ENCODE data around the gene SLC27A5. TPM values are rescaled to one million over a fixed set of nuclear protein-coding genes. Genes with fewer than 3 reads are reported as not detected.

The SLC27A5 gene
- total and polyA plus RNA-seq, 2 of the 13 experiments (the other 11 are each of a cell fraction or from before 2014, with no cell fraction given), result 30.3 to 40.2 TPM

GRCh38 chr19:58474997-58475713, 36.6 kb downstream of the SLC27A5 start (continued):
- TF ChIP-seq ZBTB39 (CRISPR knock-in tag; IDR thresholded peaks at IDR 0.05) (0 out of 2 replicates have a peak, but pooled peaks have one; percentile 20), HOXA9 (CRISPR knock-in tag; IDR thresholded peaks at IDR 0.05; ENCODE audit: borderline replicate concordance) (no peak), ARID2 (CRISPR knock-in tag; IDR thresholded peaks at IDR 0.05; ENCODE audit: borderline replicate concordance) (0 out of 2 replicates have a peak, but pooled peaks have one; percentile 26), SMAD1 (CRISPR knock-in tag; IDR thresholded peaks at IDR 0.05; ENCODE audit: borderline replicate concordance, low read depth) (peak; percentile 3; the same call in 1 of the 2 replicates), SP5 (CRISPR knock-in tag; IDR thresholded peaks at IDR 0.05; ENCODE audit: borderline replicate concordance, low read depth) (no peak), RFX1 (IDR thresholded peaks at IDR 0.05) (no peak; the same call in 1 of the 2 replicates), ZFP36L2 (CRISPR knock-in tag; IDR thresholded peaks at IDR 0.05) (no peak), ERF (CRISPR knock-in tag; IDR thresholded peaks at IDR 0.05) (no peak)

DNA sequence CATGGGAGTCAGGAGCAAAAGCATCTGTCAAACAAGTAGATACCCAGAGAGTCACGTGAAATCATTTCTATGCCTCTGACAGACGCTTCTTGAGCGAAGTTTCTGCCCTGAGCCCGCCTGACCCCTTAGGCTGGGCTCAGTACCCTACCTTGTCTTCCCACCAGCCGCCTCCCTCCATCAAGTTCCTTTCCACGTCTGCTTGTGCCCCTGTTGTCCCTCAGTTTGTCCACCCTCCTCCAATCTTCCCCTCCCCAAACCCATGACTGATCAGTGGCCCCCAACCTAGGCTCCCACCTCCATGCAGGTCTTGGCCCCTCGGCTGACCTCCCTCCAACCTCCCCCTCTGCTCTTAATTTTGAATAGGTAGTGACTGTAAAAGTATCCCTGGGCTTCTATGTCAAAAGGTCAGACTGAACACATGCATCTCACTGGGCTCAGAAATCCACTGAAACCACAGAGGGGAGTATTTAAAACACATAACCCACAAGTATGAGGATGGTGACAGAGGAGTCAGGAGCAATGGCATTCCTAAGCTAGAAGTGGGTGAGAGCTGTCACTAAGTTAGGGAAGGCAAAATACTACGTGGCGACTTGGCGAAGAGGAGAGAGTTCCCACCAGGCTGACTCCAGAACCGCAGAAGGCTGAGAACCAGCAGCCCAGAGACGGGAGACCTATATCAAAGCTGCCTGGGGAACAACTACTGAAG, 37.3 kb downstream of the SLC27A5 start:
- POLR2A ChIA-PET, result interaction anchor here (1.4 to 1.5 kb wide), 3 partner anchors 9 to 39 kb away, joined by 3 to 5 read pairs (median 4); partner anchors contain the start of gene SLC27A5
- Histone ChIP-seq H3K27ac (ENCODE audit: extremely low read length, insufficient read depth, low read length) (no peak overlapping the region), H3K9ac (ENCODE audit: insufficient read depth, low read depth, low read length) (peak overlapping the region; percentile 73; the same call in 1 of the 2 replicates), H3K4me1 (ENCODE audit: insufficient read depth, low read length) (peaks cover 20% of the 10 kb centered on the region), H2AFZ (ENCODE audit: low read length) (no peak overlapping the region), H3K9me3 (ENCODE audit: low read length) (no peaks in the 10 kb centered on the region), H4K20me1 (ENCODE audit: insufficient read depth, low read length) (no peaks in the 10 kb centered on the region), H3K27me3 (ENCODE audit: control insufficient read depth in 1 of 2, insufficient read depth in 2 of 2, low read length in 2 of 2) (no peaks in the 10 kb centered on the region; a peak in 1 of 5 replicates), H3K79me2 (ENCODE audit: insufficient read depth, low read length) (no peaks in the 10 kb centered on the region), H3K4me3 (replicated peaks in 1 of 3; ENCODE audit: insufficient read depth in 1 of 3, low read depth in 2 of 3, low read length in 3 of 3) (no peak overlapping the region), H3K36me3 (replicated peaks in 1 of 2; ENCODE audit: control insufficient read depth in 1 of 2, insufficient read depth in 2 of 2, low read length in 2 of 2) (peaks cover 4 to 18% of the 10 kb centered on the region in 2 experiments; a peak in 4 of 5 replicates), H3K4me2 (ENCODE audit: low read depth, low read length) (no peak overlapping the region; the same call in 1 of the 2 replicates)
- ATAC-seq, result no peak
- in situ Hi-C loops (cut with HindIII; ENCODE audit: extremely low pct_ligation_motif_present, low pct_unique_long_range_greater_than_20kb), result no loop called here
- DNase-seq (ENCODE audit: low spot score), result no peak
- no peak for FAIRE-seq
- WGBS (ENCODE audit: low lambda C conversion rate), result 92% methylated on average over 12 of the region's 12 CpGs
- intact Hi-C loops (cut with micrococcal nuclease; ENCODE audit: unreplicated experiment), result no loop called here
- CTCF ChIA-PET (ENCODE audit: low intra/inter-chr PET ratio, low total read pairs), result no interaction called here
- TSS peak; percentile 28 for BruUV-seq (replicated peaks)
- TF ChIP-seq ZFP41 (CRISPR knock-in tag; IDR thresholded peaks at IDR 0.05; ENCODE audit: borderline replicate concordance) (no peak), HOXD1 (CRISPR knock-in tag; IDR thresholded peaks at IDR 0.05) (no peak), PITX1 (CRISPR knock-in tag; IDR thresholded peaks at IDR 0.05) (no peak)
- TF ChIP-seq, protein P1, sequence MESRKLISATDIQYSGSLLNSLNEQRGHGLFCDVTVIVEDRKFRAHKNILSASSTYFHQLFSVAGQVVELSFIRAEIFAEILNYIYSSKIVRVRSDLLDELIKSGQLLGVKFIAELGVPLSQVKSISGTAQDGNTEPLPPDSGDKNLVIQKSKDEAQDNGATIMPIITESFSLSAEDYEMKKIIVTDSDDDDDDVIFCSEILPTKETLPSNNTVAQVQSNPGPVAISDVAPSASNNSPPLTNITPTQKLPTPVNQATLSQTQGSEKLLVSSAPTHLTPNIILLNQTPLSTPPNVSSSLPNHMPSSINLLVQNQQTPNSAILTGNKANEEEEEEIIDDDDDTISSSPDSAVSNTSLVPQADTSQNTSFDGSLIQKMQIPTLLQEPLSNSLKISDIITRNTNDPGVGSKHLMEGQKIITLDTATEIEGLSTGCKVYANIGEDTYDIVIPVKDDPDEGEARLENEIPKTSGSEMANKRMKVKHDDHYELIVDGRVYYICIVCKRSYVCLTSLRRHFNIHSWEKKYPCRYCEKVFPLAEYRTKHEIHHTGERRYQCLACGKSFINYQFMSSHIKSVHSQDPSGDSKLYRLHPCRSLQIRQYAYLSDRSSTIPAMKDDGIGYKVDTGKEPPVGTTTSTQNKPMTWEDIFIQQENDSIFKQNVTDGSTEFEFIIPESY (CRISPR knock-in tag; IDR thresholded peaks at IDR 0.05), result no peak

Measured in HepG2 (cell line).